Ammon's horn (tissue), 1 donor: ENCODE results near the gene CHD5.

Experiments
- DNase-seq: peaks from one replicate; pipeline ENCODE4 v3.0.0-alpha.2; 2016; ENCODE audit warnings: low spot score

The CHD5 gene

GRCh38 chr1:6154525-6155319, 25.4 kb downstream of the CHD5 start:
- no peak for DNase-seq

DNA sequence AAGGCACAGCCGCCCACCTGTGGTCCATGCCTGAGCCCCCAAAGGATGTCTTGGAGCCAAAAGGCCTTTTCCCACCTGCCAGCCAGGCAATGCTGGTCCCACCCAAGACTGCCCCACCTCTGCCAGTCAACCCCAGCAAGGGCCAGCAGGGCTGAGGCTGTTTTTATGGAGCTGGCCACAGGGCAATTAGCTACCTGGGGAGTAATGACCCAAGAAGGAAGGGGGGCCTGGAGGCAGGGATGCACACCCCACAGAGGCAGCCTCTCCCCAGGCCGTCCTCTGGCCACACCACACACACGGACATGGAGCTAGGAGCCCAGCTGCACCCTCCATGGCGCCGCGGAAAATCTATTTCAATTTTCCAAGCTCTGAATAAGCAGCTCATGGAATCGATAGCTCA, 27.2 kb downstream of the CHD5 start:
- no peak for DNase-seq

GRCh38 chr1:6152181-6152580, 27.9 kb downstream of the CHD5 start:
- DNase-seq, result no peak

GRCh38 chr1:6151291-6151822, 28.8 kb downstream of the CHD5 start:
- DNase-seq, result no peak

GRCh38 chr1:6150006-6150938, 29.8 kb downstream of the CHD5 start:
- no peak for DNase-seq

DNA sequence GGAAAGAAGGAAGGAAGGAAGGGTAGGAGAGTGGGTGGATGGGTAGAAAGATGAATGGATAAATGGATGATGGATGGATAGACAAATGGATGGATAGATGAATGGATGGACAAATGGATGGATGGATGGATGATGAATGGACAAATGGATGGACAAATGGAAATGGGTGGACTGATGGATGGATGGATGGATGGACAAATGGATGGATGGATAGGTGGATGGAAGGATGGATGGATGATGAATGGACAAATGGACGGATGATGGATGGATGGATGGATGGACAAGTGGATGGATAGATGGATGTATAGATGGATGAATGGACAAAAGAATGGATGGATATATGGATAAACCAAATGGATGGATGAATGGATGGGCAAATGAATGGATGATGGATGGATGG, 30.5 kb downstream of the CHD5 start:
- DNase-seq, result no peak

DNA sequence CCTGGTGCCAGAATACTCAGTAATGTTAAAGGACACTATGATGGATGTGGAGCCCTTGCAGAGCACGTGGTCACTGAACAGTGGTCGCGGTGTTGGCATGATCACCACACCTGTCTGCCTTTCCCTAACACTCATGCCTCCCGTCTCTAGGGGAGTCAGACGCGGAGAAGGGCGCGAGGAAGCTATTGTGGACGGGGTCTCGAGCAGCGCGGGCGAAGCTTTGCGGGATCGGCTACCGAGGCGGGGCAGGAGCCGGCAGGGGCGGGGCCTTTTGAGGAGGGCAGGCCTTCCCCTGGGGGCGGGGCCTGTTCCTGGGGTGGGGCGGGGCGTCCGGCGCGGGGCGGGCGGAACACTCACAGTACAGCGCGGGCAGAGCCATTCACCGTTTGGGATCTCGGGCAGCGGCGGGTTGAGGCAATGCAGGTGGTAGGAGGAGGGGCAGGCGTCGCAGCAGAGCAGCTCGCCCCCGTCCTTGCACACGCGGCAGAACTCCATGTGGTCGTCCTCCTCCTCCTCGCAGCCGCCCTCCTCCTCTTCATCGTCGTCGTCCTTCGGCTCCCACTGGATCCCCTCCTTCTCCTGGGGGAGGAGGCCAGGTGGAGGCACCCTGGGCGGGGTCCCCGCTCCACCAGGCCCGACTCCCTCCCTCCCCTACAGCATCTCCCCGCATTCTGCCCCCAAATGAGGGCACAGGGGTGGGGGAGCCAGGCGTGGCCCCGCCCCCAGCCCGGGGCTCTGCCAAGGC, 31.5 kb downstream of the CHD5 start:
- peak; percentile 45 for DNase-seq

DNA sequence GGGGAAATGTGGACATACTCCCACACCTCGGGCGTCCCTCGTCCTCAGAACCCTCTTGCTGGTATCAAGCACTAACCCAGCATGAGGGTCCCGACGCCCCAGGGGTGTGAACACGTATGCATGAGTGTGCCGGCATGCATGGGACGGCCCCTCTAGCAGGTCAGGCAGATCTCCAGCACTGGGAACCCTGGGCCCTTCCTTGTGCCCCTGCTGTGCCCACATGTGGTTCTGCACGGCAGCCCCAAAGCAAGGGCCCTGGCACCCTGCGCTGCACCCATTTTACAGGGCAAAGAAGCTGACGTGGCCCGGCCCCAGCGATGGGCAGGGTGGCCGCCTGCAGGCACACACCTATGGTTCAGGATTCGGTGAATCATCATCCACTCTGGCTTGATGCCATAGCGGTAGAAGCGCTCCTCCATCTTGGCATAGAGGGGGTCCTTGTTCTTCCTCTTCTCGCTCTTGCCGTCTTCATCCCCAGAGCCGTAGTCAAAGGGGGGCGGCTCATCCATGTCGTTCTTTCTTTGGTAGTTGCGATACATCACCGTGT, 34.2 kb downstream of the CHD5 start:
- DNase-seq, result no peak

GRCh38 chr1:6145396-6145750, 34.7 kb downstream of the CHD5 start:
- DNase-seq, result no peak

- DNase-seq, result no peak
Measured at GRCh38 chr1:6144647-6145395, 35.3 kb downstream of the CHD5 start.

DNA sequence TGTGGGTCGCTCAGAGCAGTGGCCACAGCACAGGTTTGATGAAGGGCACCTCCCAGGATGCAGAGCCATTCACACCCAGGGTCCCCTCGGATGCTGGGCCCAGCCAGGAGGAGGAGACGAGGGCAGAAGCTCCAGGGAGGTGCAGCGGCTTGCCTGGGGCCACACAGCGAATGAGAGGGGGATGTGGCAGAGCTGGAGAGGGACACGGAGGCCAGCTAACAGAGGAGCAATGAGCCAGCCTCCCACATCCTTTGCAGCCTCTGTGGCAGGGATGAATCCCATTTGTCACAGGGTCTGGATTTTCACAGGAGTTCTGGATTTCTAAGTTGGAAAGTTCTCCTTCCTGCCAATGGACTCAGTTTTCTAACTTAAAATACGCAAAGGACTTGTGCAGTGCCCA, 35.9 kb downstream of the CHD5 start:
- no peak for DNase-seq

- DNase-seq, result no peak
Measured at GRCh38 chr1:6143395-6143794, 36.7 kb downstream of the CHD5 start.

DNA sequence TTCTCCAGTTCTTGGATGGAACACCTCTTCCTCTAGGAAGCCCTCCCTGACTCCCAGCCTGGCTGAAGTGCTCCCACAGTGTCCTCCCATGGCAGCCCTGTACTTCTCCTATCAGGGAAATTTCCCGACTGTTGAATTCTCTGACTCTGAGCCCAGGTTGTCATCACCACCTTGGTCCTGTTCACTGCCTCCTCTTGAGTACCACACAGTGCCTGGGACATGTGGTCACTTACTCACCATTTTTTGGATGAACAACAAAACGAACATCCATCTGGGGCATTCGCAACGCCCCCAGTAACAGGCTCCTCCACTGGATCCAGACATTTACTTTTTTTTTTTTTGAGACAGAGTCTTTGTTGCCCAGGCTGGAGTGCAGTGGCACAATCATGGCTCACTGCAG, 37.4 kb downstream of the CHD5 start:
- no peak for DNase-seq

- no peak for DNase-seq
Measured at GRCh38 chr1:6142036-6142621, 38.0 kb downstream of the CHD5 start.

- DNase-seq, result no peak
Measured at GRCh38 chr1:6141592-6141991, 38.5 kb downstream of the CHD5 start.

GRCh38 chr1:6140413-6140812, 39.7 kb downstream of the CHD5 start:
- DNase-seq, result no peak

DNA sequence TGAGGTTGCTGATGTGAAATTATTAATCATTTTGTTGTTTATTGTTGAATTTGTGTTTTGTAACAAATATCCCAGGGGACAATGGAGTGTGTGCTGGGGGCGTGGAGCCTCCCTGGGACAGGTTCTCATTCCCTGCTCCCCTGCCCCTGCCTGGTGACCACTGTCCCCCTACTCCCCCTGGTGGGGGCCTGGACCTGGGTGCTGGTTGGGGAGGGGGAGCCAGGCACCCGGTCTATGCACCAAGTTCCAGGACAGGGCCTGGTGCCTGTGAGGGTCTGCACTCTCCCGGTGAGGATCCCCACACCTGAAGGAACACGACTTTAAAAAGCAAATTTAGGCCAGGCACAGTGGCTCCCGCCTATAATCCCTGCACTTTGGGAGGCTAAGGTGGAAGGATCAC, 42.4 kb downstream of the CHD5 start:
- no peak for DNase-seq

DNA sequence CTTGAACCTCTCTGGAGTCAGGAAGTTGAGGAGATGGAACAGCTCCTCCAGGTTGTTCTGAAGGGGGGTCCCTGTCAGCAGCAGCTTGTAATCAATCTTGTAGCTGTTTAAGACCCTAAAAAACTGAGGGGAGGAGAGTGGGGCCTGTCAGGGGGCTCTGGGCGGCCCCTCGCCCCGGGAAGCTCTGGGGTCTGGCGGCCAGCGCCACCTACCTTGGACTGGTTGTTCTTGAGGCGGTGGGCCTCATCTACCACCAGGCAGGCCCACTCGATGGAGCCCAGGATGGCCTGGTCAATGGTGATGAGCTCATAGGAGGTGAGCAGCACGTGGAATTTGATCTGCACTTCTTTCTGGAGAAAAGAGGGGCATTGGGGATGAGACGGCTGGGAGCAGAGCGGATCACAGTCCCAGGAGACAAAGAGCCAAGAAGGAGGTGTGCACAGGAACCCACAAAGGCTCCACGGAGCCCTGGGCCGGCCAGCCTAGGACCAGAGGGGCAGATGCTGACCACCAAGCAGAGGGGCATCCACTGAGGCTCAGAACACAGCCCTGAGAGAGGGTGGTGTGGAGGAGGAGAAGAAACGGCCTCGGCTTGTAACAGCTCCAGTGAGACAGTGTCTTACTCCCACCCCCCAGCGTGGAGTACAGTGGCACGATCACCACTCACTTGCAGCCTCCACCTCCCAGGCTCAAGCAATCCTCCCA, 43.5 kb downstream of the CHD5 start:
- DNase-seq, result no peak

GRCh38 chr1:6134741-6135510, 45.2 kb downstream of the CHD5 start:
- no peak for DNase-seq
